IMR-90 (cell line): Measurements from ENCODE around the gene ERMN. TPM values are rescaled to one million over a fixed set of nuclear protein-coding genes. Genes with fewer than 3 reads are reported as not detected.
A peak's percentile ranks its signal among the peaks of the same experiment; 100 is the strongest.

Source experiments
- ATAC-seq: fragments of 200-7000 bp; cut with Tn5 transposase; 2 replicates; pipeline ENCODE4 v1.9.1; 2020; ENCODE audit warnings: low read depth, mild to moderate bottlenecking, moderate library complexity
- BruUV-seq: library from RNA; stranded (reverse); fragments of 400-500 nt; replicated peaks from 2 replicates; lab custom pipeline; 2021; lab: Mats Ljungman, UMichigan
- CTCF ChIA-PET: fragments of 300-600 bp; formaldehyde crosslinking; extraction: SDS; loops from one replicate; lab custom pipeline; 2021; ENCODE audit warnings: antibody characterized with exemption; lab: Yijun Ruan, JAX
- POLR2A ChIA-PET: fragments of 300-600 bp; sonication (Branson Sonifier 250); formaldehyde crosslinking; loops from one replicate; lab custom pipeline; 2022; ENCODE audit warnings: antibody characterized with exemption; ENCODE audit not compliant: unreplicated experiment; lab: Charles Lee
- DNase-seq: peaks from one replicate; pipeline ENCODE4 v3.0.0; 2013
- H2AFZ ChIP-seq: replicated peaks from 2 replicates; pipeline ENCODE3; 2013; ENCODE audit warnings: low read length, mild to moderate bottlenecking; ENCODE audit not compliant: poor library complexity
- H2AK5ac ChIP-seq: 2 replicates; pipeline ENCODE4 v1.6.1; 2013; ENCODE audit warnings: low read depth, low read length, inconsistent platforms
- H2AK9ac ChIP-seq: replicated peaks from 2 replicates; pipeline ENCODE3; 2013; ENCODE audit warnings: mild to moderate bottlenecking, low read depth, low read length, moderate library complexity; ENCODE audit not compliant: poor library complexity
- H2BK120ac ChIP-seq: 2 replicates; pipeline ENCODE4 v1.6.1; 2013; ENCODE audit warnings: low read depth, low read length, inconsistent platforms
- H2BK15ac ChIP-seq: 3 replicates; pipeline ENCODE4 v1.6.1; 2013; ENCODE audit warnings: low read depth, low read length, inconsistent platforms
- H2BK20ac ChIP-seq: 2 replicates; pipeline ENCODE4 v1.6.1; 2013; ENCODE audit warnings: low read depth, mild to moderate bottlenecking, inconsistent platforms, low read length, moderate library complexity
- H2BK5ac ChIP-seq: 2 replicates; pipeline ENCODE4 v1.6.1; 2013; ENCODE audit warnings: mild to moderate bottlenecking, low read depth, low read length, inconsistent platforms; ENCODE audit not compliant: poor library complexity, severe bottlenecking
- H3K14ac ChIP-seq: replicated peaks from 2 replicates; pipeline ENCODE4 v1.6.1; 2013; ENCODE audit warnings: low read depth, low read length, inconsistent platforms
- H3K18ac ChIP-seq: 2 replicates; pipeline ENCODE4 v1.6.1; 2013; ENCODE audit warnings: low read depth, low read length, control low read depth
- H3K23ac ChIP-seq: 2 replicates; pipeline ENCODE4 v1.6.1; 2013; ENCODE audit warnings: low read depth, low read length, inconsistent platforms
- H3K27ac ChIP-seq: 2 replicates; pipeline ENCODE4 v1.5.1; 2013; ENCODE audit warnings: mild to moderate bottlenecking, control low read depth, low read length; ENCODE audit not compliant: insufficient read depth
- H3K27me3 ChIP-seq: 2 replicates; pipeline ENCODE4 v1.6.1; 2013; ENCODE audit warnings: low read length; ENCODE audit not compliant: control insufficient read depth, insufficient read depth
- H3K36me3 ChIP-seq: 2 replicates; pipeline ENCODE4 v1.6.1; 2013; ENCODE audit warnings: low read length, mixed read lengths; ENCODE audit not compliant: control insufficient read depth, insufficient read depth
- H3K4ac ChIP-seq: 2 replicates; pipeline ENCODE4 v1.6.1; 2013; ENCODE audit warnings: low read depth, low read length, inconsistent platforms
- H3K4me1 ChIP-seq: 2 replicates; pipeline ENCODE4 v1.6.1; 2013; ENCODE audit warnings: low read length, mixed read lengths; ENCODE audit not compliant: control insufficient read depth, insufficient read depth
- H3K4me2 ChIP-seq: 2 replicates; pipeline ENCODE4 v1.6.1; 2013; ENCODE audit warnings: low read depth, mild to moderate bottlenecking, control low read depth, low read length, moderate library complexity
- H3K4me3 ChIP-seq: 2 replicates; pipeline ENCODE4 v1.5.1; 2013; ENCODE audit warnings: low read depth, mild to moderate bottlenecking, control low read depth, low read length, moderate library complexity; ENCODE audit not compliant: insufficient read depth
- H3K56ac ChIP-seq: 2 replicates; pipeline ENCODE4 v1.6.1; 2013; ENCODE audit warnings: low read length, inconsistent platforms; ENCODE audit not compliant: insufficient read depth; ENCODE audit errors: extremely low read depth
- H3K79me1 ChIP-seq, 2 experiments: 2 replicates each; pipeline ENCODE4 v1.6.1; 2013; ENCODE audit warnings: low read length in 2 of 2, inconsistent platforms in 1 of 2, low read depth in 1 of 2
- H3K9ac ChIP-seq: 2 replicates; pipeline ENCODE4 v1.6.1; 2013; ENCODE audit warnings: low read depth, low read length, control low read depth
- H3K9me1 ChIP-seq: 2 replicates; pipeline ENCODE4 v1.6.1; 2013; ENCODE audit warnings: low read length, inconsistent platforms; ENCODE audit not compliant: insufficient read depth
- H3K9me3 ChIP-seq: 2 replicates; pipeline ENCODE4 v1.6.1; 2013; ENCODE audit warnings: low read length; ENCODE audit not compliant: control insufficient read depth, insufficient read depth
- H4K20me1 ChIP-seq: 2 replicates; pipeline ENCODE4 v1.6.1; 2013; ENCODE audit warnings: low read length, inconsistent platforms; ENCODE audit not compliant: insufficient read depth
- H4K5ac ChIP-seq: 2 replicates; pipeline ENCODE4 v1.6.1; 2013; ENCODE audit warnings: mild to moderate bottlenecking, low read depth, low read length, control low read depth
- H4K8ac ChIP-seq, 2 experiments: 2 replicates each; pipeline ENCODE4 v1.6.1; 2013; ENCODE audit warnings: low read depth in 2 of 2, low read length in 2 of 2, control low read depth in 1 of 2, inconsistent platforms in 1 of 2
- H4K91ac ChIP-seq: 2 replicates; pipeline ENCODE4 v1.6.1; 2013; ENCODE audit warnings: low read depth, low read length, inconsistent platforms; ENCODE audit not compliant: insufficient read depth
- CEBPB ChIP-seq: IDR thresholded peaks from 2 replicates; pipeline ENCODE4 v1.6.1; 2012; ENCODE audit warnings: low read depth, low read length, improper control_type of control experiment
- USF2 ChIP-seq: fragments of 150-350 bp; IDR thresholded peaks from 2 replicates; pipeline ENCODE4 v1.6.1; 2017; ENCODE audit warnings: mild to moderate bottlenecking, antibody characterized with exemption, low read length, low read depth
- WGBS, 2 experiments: methylation state at CpG; one replicate each; pipeline versions ENCODE4 v1.1.5 to v1.1.7; 2013; ENCODE audit warnings: missing lambda C conversion rate in 2 of 2; ENCODE audit not compliant: insufficient read length in 1 of 2; ENCODE audit errors: extremely low coverage in 2 of 2; 5-methylcytosine and 5-hydroxymethylcytosine counted together
- dilution Hi-C: fragments of 300-500 bp; cut with HindIII; formaldehyde crosslinking; loops from one replicate; pipeline ENCODE4 v1.14.3; 2018; ENCODE audit warnings: low sequenced_read_pairs; ENCODE audit not compliant: unreplicated experiment
- in situ Hi-C: fragments of 300-500 bp; cut with MboI; formaldehyde crosslinking; loops from 3 replicates; pipeline ENCODE4 v1.14.3; 2019; ENCODE audit warnings: low sequenced_read_pairs, inconsistent platforms, mixed read lengths
- intact Hi-C: fragments of 100-400 bp; cut with micrococcal nuclease; formaldehyde crosslinking; loops from 2 replicates; pipeline ENCODE4 v1.10.0; 2022
- polyA plus RNA-seq, 3 experiments: library from polyadenylated mRNA; depleted of rRNA; stranded (reverse); fragments of >200 nt; gene quantifications; 2 replicates each; pipeline ENCODE4 v1.2.3, GENCODE V29; 2012; ENCODE audit warnings: low replicate concordance in 1 of 3
- total RNA-seq: library from RNA; depleted of rRNA; stranded (reverse); fragments of >200 nt; gene quantifications from 2 replicates; pipeline ENCODE4 v1.2.3, GENCODE V29; 2012

ERMN gene
- total and polyA plus RNA-seq, 2 of the 4 experiments (the other 2 are of a cell fraction) = not detected

- no peaks in the 10 kb centered on the region for H3K9me3 ChIP-seq
- H2BK20ac ChIP-seq = no peak overlapping the region
- no peak overlapping the region for H2AK9ac ChIP-seq
- CTCF ChIA-PET = no interaction called here
- ATAC-seq (no peak; the same call in 1 of the 2 replicates), DNase-seq (no peak)
- TF ChIP-seq USF2 = peak; percentile 25; the same call in 1 of the 2 replicates
- TF ChIP-seq CEBPB = no peak
- intact Hi-C loops = no loop called here
- no peaks in the 10 kb centered on the region for H3K27me3 ChIP-seq
- H3K14ac ChIP-seq = no peak overlapping the region
- no peaks in the 10 kb centered on the region for H3K36me3 ChIP-seq
- no CpG with 5 or more reads among the region's 2 CpGs for whole genome bisulfite sequencing, 2 experiments
- H2AFZ ChIP-seq = no peak overlapping the region
- H2BK5ac ChIP-seq = no peak overlapping the region
- no peak overlapping the region for H3K27ac ChIP-seq
- no peak overlapping the region for H3K23ac ChIP-seq
- H3K4me3 ChIP-seq = no peak overlapping the region
- H3K4me2 ChIP-seq = no peak overlapping the region
- H3K4me1 ChIP-seq = no peaks in the 10 kb centered on the region
- no peaks in the 10 kb centered on the region for H3K79me1 ChIP-seq
- H4K5ac ChIP-seq = no peak overlapping the region
- POLR2A ChIA-PET = no interaction called here
- no peaks in the 10 kb centered on the region for H3K9me1 ChIP-seq
- no peak overlapping the region for H2BK15ac ChIP-seq
- no peak overlapping the region for H3K4ac ChIP-seq
- H3K18ac ChIP-seq = no peak overlapping the region
- no peak overlapping the region for H3K56ac ChIP-seq
- H4K8ac ChIP-seq = no peak overlapping the region
- no TSS peak for BruUV-seq
- H4K20me1 ChIP-seq = no peaks in the 10 kb centered on the region
- H2BK120ac ChIP-seq = no peak overlapping the region
- in situ Hi-C loops = no loop called here
- no peak overlapping the region for H2AK5ac ChIP-seq
- dilution Hi-C loops = no loop called here
- H3K9ac ChIP-seq = no peak overlapping the region
- no peak overlapping the region for H4K91ac ChIP-seq
Measured at GRCh38 chr2:157363612-157364101, 38.0 kb upstream of the ERMN start.
